HG03457 (cell line): ENCODE results near the gene PHF12.
"Not testable (repeated sequence)": the region's sequence is repeated elsewhere in the genome, so short reads cannot be mapped to it uniquely, and the experiment has no call there.

Experiments used
- ATAC-seq: cut with Tn5 transposase; IDR thresholded peaks from one replicate; pipeline ENCODE4 v1.9.1; 2021; ENCODE audit warnings: moderate number of reproducible peaks; ENCODE audit not compliant: unreplicated experiment

PHF12 gene

GRCh38 chr17:28887871-28888471, 63.3 kb downstream of the PHF12 start:
- no peak for ATAC-seq

GRCh38 chr17:28885951-28886350, 65.4 kb downstream of the PHF12 start:
- ATAC-seq, result no peak

DNA sequence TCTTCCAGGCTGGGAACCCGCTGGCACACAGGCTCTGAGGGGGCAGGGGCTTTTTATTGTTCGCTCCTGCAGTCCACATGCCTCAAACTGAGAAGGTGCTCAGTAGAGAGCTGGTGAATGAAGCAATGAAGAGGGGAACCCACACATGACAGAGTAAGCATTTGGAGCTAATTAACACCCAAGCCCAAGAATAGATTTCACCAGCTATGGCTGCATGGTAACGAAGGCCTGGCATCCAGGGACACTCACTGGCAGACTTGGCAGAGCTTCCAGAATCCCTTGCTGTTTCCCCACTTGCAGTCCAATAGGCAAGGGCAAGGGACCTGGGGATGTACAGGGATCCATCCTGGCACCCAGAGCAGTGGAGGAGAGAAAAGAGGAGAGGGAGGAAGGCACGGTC, 66.0 kb downstream of the PHF12 start:
- no peak for ATAC-seq

GRCh38 chr17:28883967-28884702, 67.2 kb downstream of the PHF12 start:
- no peak for ATAC-seq

- ATAC-seq, result no peak
These were observed 69.0 kb downstream of the PHF12 start for GRCh38 chr17:28882154-28882895.

GRCh38 chr17:28881533-28882056, 69.7 kb downstream of the PHF12 start:
- ATAC-seq, result no peak

DNA sequence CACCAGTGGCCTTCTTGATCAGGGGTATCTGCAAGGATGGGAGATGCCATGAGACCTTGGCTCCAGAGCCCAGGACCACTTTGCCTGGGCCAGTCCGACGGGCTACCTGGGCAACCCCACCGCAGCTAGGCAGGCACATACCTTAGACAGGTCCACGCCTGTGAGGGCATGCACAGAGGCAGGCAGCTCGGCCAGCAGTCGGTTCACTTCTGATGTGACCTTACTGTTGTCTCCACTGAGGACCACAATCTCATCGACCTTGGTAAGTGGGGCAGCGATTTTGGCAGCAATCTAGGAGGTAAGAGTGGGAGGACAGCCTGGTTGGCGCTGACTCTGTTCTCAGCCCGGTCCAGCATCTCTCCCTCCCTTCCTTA, 70.8 kb downstream of the PHF12 start:
- ATAC-seq, result no peak

GRCh38 chr17:28879886-28880571, 71.3 kb downstream of the PHF12 start:
- no peak for ATAC-seq

DNA sequence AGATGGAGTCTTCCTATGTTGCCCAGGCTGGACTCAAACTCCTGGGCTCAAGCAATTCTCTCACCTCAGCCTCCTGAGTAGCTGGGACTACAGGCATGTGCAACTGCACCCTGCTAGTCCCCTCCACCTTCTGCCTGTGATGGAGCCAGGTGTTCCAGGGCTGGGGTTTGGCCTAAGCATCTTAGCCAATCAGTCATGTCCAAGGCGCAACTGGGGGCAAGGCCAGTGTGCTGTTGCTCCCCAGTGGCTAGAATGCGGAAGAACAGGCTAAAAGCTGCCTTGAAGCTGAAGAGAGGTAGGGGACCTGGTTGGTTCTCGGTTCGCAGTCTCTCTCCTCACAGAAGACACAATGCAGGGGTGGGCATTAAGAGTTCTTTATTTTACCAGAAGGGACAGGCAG, 72.3 kb downstream of the PHF12 start:
- no peak for ATAC-seq

DNA sequence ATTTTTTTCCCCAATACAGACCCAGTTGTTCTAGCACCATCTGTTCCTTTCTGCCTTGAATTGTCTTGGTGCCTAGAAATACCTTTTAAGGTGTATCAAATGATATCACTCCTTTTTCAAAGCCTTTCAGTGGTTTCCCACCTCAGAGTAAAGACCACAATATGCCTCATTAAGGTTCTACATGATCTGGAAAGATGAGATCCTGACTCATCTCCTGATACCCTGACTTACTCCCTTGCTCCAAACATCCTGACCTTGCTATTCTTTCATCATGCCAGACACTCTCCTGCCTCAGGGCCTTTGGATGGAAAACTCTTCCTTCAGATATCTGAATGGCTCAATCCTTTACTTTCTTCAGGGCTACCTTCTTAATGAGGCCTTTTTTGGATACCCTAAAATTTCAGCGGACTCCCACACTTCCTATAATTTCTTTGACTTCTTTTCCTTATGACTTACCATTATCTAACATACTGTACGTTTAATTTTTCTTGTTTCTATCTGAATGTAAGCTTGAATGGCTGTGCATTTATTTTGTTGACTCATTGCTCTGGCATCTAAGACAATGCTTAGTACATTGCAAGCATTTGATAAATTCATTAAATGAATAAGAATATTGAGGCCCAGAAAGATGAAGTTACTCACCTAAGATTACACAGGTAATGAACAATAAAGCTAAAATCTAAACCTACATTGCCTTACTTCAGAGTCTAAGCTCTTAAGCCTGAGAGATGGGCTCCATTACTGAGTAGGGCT, 73.0 kb downstream of the PHF12 start:
- ATAC-seq, result no peak

- not testable (repeated sequence) for ATAC-seq
These were observed 74.1 kb downstream of the PHF12 start for GRCh38 chr17:28877150-28877711.

DNA sequence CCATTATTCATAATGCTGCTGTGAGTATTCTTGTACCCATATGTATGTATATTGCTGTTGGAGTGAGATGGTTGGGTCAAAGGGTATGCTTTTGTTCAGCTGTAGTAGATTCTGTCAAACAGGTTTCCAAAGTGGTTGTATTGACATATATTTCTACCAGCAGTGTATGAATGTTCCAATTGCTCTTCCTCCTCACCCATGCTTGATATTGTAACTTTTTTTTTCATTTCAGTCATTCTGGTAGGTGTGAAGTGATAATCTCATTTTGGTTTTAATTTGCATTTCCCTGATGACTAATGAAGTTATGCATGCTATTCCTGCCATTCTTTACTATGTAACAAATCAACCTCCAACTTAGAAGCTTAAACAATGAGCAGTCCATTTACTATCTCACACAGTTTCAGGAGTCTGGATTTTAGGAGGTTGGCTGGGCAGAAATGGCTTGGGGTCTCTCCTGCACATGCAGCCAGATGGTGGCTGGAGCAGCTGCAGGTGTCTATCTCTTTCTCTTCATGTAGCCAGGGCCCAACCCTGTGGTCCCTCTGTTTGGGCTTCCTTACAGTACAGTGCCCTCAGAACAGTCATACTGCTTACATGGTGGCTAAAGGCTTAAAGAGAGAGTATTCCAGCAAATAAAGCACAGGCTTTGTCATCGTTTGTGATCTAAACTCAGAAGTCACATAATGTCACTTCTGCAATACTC, 75.3 kb downstream of the PHF12 start:
- ATAC-seq, result no peak

GRCh38 chr17:28874750-28875149, 76.6 kb downstream of the PHF12 start:
- no peak for ATAC-seq

- no peak for ATAC-seq
These were observed 77.5 kb downstream of the PHF12 start for GRCh38 chr17:28873839-28874238.

DNA sequence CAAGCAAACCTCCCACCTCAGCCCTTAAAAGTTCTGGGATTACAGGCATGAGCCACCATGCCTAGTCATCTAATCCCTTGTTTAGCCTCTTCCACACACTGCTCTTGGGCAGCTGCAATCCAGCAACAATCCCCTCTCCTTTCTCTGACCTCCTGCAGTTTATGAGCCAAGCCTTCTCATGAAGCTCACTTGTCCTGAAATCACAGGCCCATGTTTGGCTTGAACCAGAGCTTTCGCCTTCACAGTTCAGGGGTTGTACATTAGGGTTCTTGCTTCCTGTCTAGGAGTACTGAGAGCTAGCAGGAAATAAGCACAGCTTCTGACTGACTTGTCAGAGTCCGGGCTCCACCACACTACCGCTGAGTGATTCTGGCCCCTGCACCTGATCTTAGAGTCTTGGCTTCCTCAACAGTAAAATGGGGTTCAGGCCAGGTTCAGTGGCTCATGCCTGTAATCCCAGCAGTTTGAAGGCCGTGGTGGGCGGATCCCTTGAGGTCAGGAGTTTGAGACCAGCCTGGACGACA, 80.2 kb downstream of the PHF12 start:
- no peak for ATAC-seq

DNA sequence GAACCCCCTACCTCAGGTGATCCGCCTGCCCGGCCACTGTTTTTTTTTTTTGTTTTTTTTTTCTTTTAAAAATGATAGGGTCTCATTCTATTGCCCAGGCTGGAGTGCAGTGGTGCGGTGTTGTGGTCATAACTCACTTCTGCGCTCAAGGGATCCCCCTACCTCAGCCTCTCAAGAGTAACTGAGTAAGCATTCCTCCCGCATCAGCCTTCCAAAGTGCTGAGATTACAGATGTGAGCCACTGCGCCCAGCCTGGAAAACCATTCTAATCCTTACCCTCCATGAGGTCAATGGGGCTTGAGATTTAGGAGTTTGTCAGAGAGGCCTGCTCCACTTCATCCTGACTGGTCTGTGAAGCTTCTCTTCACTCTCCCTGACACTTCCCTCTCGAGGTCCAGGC, 84.0 kb downstream of the PHF12 start:
- no peak for ATAC-seq

GRCh38 chr17:28865946-28866752, 85.2 kb downstream of the PHF12 start:
- no peak for ATAC-seq

GRCh38 chr17:28864991-28865849, 86.1 kb downstream of the PHF12 start:
- no peak for ATAC-seq
